Upper lobe of left lung (tissue), 6 donors: ENCODE data around the gene BOC. TPM values are rescaled to one million over a fixed set of nuclear protein-coding genes. Genes with fewer than 3 reads are reported as not detected.
A peak's percentile ranks its signal among the peaks of the same experiment; 100 is the strongest.

Experiments
- ATAC-seq, 2 donors: fragments of 200-7000 bp; cut with Tn5 transposase; one replicate each; pipeline ENCODE4 v1.9.1; 2022; ENCODE audit warnings: mild to moderate bottlenecking in 2 of 2, moderate library complexity in 2 of 2; ENCODE audit not compliant: low FRiP score in 2 of 2
- DNase-seq, 2 donors: peaks; one replicate each; pipeline ENCODE4 v3.0.0-alpha.2; 2019 to 2020
- H3K27ac ChIP-seq, 4 donors: fragments of 200-600 bp; sonication (generic); one replicate each; pipeline ENCODE4 v1.5.1; 2016 to 2019
- H3K27me3 ChIP-seq, 4 donors: fragments of 200-600 bp; sonication (generic); one replicate each; pipeline ENCODE4 v1.5.1; 2017 to 2019
- H3K36me3 ChIP-seq, 4 donors: fragments of 200-600 bp; sonication (generic); one replicate each; pipeline ENCODE4 v1.5.1; 2016 to 2019
- H3K4me1 ChIP-seq, 4 donors: fragments of 200-600 bp; sonication (generic); one replicate each; pipeline ENCODE4 v1.5.1; 2018 to 2019
- H3K4me3 ChIP-seq, 4 donors: fragments of 200-600 bp; sonication (generic); one replicate each; pipeline ENCODE4 v1.5.1; 2017 to 2019; ENCODE audit warnings: mild to moderate bottlenecking in 2 of 4, moderate library complexity in 1 of 4
- H3K9me3 ChIP-seq, 4 donors: fragments of 200-600 bp; sonication (generic); one replicate each; pipeline ENCODE4 v1.5.1; 2018 to 2019
- CTCF ChIP-seq, 6 experiments: fragments of 450-650 bp in 4 of 6; fragments of 200-600 bp in 2 of 6; sonication (generic) in 2 of 6; IDR thresholded peaks; one replicate each; pipeline ENCODE4 v1.5.1; 2016 to 2019; ENCODE audit warnings: antibody characterized with exemption in 6 of 6
- EP300 ChIP-seq, 4 donors: sonication (generic); formaldehyde crosslinking; IDR thresholded peaks; one replicate each; pipeline ENCODE4 v1.5.1; 2017; ENCODE audit warnings: antibody characterized with exemption in 4 of 4, control low read depth in 2 of 4
- POLR2A ChIP-seq, 4 donors: fragments of 450-650 bp; IDR thresholded peaks; one replicate each; pipeline ENCODE4 v1.5.1; 2016 to 2017; ENCODE audit warnings: antibody characterized with exemption in 4 of 4, mild to moderate bottlenecking in 2 of 4
- POLR2AphosphoS5 ChIP-seq, 2 donors: sonication (generic); formaldehyde crosslinking; IDR thresholded peaks; one replicate each; pipeline ENCODE4 v1.5.1; 2017; ENCODE audit warnings: antibody characterized with exemption in 2 of 2
- WGBS, 2 donors: methylation state at CpG; one replicate each; pipeline ENCODE4 v1.1.5; 2017 to 2018; 5-methylcytosine and 5-hydroxymethylcytosine counted together
- total RNA-seq, 6 donors: library from RNA; depleted of rRNA in 4 of 6; stranded (reverse); fragments of >200 nt in 4 of 6; gene quantifications; one replicate each; pipeline versions ENCODE4 v1.1.0 to v1.2.1, GENCODE V29; 2016 to 2021
- donor health status: DM: no; HTN: no; CAD: no; lungs with moderate emphysema.
- donor health status: DM: no; HTN: yes; CAD: no; lungs with severe emphysema.

BOC gene
- total RNA-seq, 6 donors from 2014 or later, result 2.6 to 18.3 (median 4.5) TPM

GRCh38 chr3:113287111-113287802 is 75.9 kb downstream of the BOC start:
- no peaks in the 10 kb centered on the region for H3K9me3 ChIP-seq
- DNase-seq (peak in 1 of 2 donors; percentile 33), ATAC-seq (peak in 1 of 2 donors; percentile 13)
- no peak overlapping the region for H3K4me3 ChIP-seq
- no peak overlapping the region for H3K27ac ChIP-seq
- H3K36me3 ChIP-seq, result no peaks in the 10 kb centered on the region
- H3K4me1 ChIP-seq, result no peaks in the 10 kb centered on the region
- WGBS, 2 donors, result 76 to 78% methylated on average over 6 to 10 of the region's 10 CpGs
- H3K27me3 ChIP-seq, result no peaks in the 10 kb centered on the region
- TF ChIP-seq POLR2A (IDR thresholded peaks at IDR 0.05) (no peak), CTCF (IDR thresholded peaks at IDR 0.05) (no peak), POLR2AphosphoS5 (IDR thresholded peaks at IDR 0.05) (no peak), EP300 (IDR thresholded peaks at IDR 0.05) (no peak)

- H3K4me3 ChIP-seq, result no peak overlapping the region
- peak in 1 of 2 donors; percentile 72 for ATAC-seq
- no peaks in the 10 kb centered on the region for H3K9me3 ChIP-seq
- no peaks in the 10 kb centered on the region for H3K27me3 ChIP-seq
- H3K36me3 ChIP-seq, result no peaks in the 10 kb centered on the region
- H3K27ac ChIP-seq, result no peak overlapping the region
- no peak for DNase-seq
- TF ChIP-seq POLR2AphosphoS5 (IDR thresholded peaks at IDR 0.05) (no peak), CTCF (IDR thresholded peaks at IDR 0.05) (peak; percentile 78 to 97 (median 94))
- 57 to 58% methylated on average over 5 of the region's 5 CpGs for WGBS, 2 donors
- H3K4me1 ChIP-seq, result no peaks in the 10 kb centered on the region
These were observed 76.7 kb downstream of the BOC start for GRCh38 chr3:113287803-113288648.

- no peak overlapping the region for H3K4me3 ChIP-seq
- ATAC-seq (no peak), DNase-seq (no peak)
- TF ChIP-seq EP300 (IDR thresholded peaks at IDR 0.05) (no peak), CTCF (IDR thresholded peaks at IDR 0.05) (no peak), POLR2A (IDR thresholded peaks at IDR 0.05) (no peak), POLR2AphosphoS5 (IDR thresholded peaks at IDR 0.05) (no peak)
- 91 to 100% methylated on average over 2 to 3 of the region's 3 CpGs for WGBS, 2 donors
- no peak overlapping the region for H3K27ac ChIP-seq
- H3K36me3 ChIP-seq, result no peaks in the 10 kb centered on the region
- no peaks in the 10 kb centered on the region for H3K27me3 ChIP-seq
- H3K9me3 ChIP-seq, result no peaks in the 10 kb centered on the region
- H3K4me1 ChIP-seq, result no peaks in the 10 kb centered on the region
These were observed 77.5 kb downstream of the BOC start for GRCh38 chr3:113288881-113289280.

GRCh38 chr3:113291572-113291971 is 80.2 kb downstream of the BOC start:
- Histone ChIP-seq H3K27me3 (no peaks in the 10 kb centered on the region), H3K4me1 (no peaks in the 10 kb centered on the region), H3K36me3 (no peaks in the 10 kb centered on the region), H3K4me3 (no peak overlapping the region), H3K27ac (no peak overlapping the region), H3K9me3 (no peaks in the 10 kb centered on the region)
- 69 to 86% methylated on average over 6 of the region's 6 CpGs for WGBS, 2 donors
- no peak for TF ChIP-seq POLR2AphosphoS5 (IDR thresholded peaks at IDR 0.05)
- TF ChIP-seq CTCF (IDR thresholded peaks at IDR 0.05), result no peak
- TF ChIP-seq POLR2A (IDR thresholded peaks at IDR 0.05), result no peak
- TF ChIP-seq EP300 (IDR thresholded peaks at IDR 0.05), result no peak
- ATAC-seq (no peak), DNase-seq (no peak)
